GM21367 (cell line): ENCODE data around the gene B3GALT6.

Experiments
- ATAC-seq: cut with Tn5 transposase; IDR thresholded peaks from one replicate; pipeline ENCODE4 v1.9.1; 2021; ENCODE audit not compliant: unreplicated experiment

The B3GALT6 gene

DNA sequence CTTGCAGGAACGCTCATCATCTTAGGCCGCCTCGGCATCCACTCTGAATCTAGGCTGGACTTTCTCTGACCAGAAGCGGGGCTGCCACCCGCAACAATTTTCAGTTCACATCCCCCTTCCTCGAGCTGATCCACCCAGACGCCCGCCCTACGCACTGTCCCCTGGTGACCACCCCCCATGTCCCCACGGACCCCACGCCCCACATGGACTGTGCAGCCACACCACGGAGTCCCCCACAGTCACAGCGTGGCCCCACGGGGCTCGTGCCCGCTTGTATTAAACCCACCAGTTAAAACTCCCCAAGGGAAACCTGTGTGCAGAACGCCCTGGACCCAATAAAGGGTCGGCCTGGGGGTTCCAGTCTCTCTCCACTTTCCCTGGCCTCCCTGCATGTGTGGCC lies 27.5 kb downstream of the B3GALT6 start:
- no peak for ATAC-seq

DNA sequence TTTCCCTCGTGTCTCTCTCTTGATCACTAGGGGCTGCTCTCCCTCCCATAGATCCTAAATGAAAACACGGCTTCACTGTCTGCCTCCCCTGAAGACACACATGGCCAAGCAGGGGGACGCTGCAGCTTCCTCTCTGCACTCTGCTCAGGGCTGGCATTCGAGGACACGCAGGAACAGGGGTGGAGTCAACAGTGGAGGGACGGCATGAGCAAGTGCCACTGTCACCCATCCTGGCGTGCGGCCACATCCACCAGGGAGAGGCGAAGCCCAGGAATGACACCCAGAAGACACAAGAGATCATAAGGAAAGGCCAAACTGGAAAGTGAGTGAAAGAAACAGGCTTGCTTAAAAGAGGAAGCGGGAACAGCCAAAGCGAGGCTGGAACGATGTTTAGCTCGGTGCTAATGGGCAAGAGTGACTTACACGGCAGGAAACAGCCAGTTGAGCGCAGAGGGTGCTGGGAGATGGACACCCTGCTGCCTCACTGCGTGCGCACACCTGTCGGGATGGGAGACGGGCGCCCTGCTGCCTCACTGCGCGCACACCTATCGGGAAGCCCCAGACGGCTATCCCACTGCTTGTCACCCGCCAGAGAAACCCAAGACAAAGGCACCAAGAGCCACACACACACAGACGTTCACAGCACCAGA lies 28.0 kb downstream of the B3GALT6 start:
- ATAC-seq, result no peak

DNA sequence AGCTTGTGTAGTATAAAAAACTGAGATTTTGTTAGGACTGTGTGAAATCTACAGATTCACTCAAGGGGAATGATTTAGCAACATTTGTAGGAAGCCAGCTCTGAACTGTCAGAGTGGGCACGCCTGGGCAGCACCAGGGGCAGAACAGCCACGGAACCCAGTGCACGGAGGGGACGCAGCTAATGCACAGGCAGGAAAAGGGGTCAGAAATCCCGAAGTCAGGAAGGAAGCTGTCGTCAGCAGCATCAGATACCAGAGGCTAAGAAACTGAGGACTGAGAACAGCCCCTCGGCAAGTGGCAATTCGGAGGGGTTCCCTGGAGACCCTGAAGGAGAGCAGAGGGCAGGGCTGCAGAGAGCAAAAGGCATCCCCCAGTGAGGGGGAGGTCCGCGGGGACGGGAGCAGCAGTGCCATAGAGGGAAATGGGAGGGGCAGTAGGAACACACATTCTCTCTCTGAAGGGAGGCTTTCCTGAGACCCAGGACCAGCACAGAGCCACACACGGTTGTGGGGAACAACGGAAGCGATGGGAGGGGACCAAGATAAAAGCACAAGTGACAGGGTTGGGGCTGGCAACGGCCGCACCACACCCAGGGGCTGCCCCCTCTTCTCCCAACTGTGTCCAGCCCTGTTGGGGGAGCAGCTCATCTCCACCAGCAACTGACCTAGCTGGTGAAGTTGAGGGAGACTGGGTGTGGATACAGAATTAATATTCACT lies 29.0 kb downstream of the B3GALT6 start:
- ATAC-seq, result no peak

DNA sequence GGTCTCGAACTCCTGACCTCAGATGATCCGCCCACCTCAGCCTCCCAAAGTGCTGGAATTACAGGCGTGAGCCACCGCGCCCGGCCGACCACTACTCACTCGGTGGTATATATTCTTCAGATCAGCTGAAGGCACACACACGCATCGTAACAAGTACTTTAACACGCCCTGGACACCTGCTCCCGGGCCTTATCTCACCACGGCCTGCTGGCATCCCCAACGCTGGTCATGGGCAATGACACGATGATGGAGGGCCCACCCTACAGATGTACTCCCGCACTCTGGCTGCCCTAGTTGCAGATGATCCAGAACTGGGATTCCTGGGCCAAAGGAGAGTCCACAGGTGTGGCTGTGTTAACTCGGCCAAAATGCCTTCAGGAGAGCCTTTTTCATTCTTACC lies 30.0 kb downstream of the B3GALT6 start:
- ATAC-seq, result no peak

DNA sequence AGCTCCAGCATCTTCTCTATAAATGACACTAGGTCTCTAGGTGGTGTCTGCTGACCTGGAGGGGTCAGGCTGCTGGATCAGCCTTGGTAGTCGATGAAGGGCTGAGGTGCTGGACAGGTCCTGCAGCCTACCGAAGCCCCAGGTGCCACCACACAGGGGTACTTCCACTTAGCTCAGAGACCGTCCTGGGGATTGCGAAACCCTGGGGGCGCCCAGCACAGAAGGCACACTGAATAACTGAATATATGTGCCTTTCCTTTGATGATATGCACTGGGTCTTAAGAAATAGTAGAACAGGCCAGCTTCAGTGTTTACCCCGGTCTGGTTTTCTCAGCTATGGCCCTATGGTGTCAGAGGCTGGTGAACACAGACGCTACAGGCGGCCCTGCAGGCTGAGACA lies 30.7 kb downstream of the B3GALT6 start:
- ATAC-seq, result no peak

DNA sequence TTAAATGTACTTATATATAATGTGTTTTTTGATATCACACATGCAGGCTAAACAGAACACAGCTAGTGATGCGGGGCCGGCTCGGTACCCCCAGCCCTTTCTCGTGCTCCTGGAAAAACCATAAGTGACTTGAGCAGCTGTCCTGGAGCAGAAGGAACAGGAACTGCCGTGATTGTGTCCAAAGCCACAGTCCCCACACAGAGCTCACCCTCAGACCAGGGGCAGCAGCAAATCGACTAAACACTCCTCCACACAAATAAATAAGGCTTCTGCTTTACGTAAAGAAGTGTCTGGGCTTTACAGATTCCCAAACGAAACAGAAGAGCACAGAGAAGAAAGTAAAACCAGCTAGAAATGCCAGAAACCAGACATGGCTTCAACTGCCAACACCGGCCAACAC lies 32.0 kb downstream of the B3GALT6 start:
- ATAC-seq, result no peak

DNA sequence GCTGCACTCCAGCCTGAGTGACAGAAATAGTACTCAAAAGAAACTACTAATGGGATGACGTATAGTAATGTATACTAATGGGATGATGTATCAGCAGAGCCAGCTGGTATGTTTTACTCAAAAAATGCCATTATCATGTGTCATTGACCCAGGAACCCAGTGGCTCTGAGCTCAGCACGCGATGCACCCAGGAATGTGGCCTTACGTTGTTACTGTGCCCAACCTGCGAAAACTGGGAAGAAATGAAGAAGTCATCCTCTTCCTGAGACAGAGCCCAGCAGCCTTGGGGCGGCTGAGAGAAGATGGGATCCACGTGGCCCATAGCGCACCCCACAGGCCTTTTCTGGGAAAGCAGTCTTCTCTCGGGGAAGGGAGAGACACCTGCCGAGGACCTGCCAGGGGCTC lies 32.8 kb downstream of the B3GALT6 start:
- ATAC-seq, result no peak

DNA sequence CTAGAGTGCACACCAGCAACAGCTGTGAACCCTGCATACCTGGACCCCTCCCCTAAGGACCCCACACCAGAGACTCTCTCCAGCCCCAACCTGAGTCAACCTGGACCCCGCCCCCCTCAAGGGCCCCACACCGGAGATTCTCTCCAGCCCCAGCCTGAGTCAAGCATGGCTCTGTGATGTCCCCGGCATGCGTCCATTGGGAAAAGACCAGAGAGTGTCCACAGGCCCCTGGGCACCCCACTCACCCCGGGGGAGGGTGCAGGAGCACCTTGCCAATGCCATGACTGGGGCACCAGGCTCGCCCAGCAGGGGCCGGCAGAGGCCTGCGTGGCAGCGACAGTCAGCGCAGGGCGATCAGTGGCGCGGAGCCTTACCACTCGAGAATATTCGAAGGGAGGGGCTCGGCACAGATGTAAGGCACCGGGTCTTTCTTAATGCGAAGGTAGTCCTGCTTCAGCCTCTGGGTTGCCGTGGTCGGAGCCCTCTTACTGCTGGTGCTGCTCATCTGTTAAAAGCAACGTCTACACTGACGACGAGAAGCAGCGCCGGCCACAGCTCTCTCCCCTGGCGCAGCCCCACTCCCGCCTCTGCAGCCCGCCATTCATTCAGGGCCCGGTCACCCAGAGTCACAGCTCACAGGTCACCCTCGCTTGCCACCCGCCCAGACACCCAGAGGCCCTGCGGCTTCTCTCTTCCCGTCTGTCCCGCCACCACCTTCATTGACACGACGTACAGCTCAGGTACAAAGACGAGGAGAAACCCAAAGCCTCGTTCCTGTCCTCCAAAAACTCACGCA lies 35.6 kb downstream of the B3GALT6 start:
- ATAC-seq, result no peak

DNA sequence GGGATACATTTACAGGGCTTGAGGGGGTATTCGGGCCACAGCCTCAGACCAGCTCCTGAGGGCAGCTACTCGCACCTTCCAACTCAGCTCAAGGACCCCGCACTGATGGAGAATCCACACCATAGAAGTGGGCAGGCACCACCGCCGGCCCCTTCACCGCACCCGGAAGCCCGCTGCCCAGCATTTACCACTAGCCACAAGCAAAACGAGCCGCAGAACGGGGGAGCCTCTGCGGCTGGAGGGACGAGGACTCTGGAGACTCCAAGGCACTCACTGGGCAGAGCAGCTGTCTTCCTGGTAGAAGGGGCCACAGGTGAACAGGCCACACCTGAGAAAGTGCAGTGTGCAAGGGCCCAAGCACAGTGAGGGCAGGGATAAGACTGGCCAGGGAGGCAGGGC lies 36.2 kb downstream of the B3GALT6 start:
- no peak for ATAC-seq

DNA sequence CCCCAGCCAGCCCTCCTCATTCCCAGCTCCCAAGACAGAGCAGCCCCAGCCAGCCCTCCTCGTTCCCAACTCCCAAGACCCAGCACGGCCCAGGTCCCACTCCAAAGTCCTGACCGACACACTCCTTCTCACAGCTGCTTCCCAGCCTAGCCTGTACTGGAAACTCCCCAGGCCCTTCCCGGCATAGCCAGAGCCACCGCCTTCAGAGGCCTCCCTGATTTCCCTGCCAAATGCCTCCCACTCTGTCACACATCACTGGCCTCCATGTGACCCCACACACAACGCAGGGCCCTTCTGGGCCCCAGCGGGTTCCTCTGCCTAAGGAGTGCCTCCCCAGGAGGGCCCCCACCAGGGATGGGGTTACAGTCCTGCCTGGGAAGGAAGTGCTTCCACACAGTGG lies 38.8 kb downstream of the B3GALT6 start:
- ATAC-seq, result no peak

DNA sequence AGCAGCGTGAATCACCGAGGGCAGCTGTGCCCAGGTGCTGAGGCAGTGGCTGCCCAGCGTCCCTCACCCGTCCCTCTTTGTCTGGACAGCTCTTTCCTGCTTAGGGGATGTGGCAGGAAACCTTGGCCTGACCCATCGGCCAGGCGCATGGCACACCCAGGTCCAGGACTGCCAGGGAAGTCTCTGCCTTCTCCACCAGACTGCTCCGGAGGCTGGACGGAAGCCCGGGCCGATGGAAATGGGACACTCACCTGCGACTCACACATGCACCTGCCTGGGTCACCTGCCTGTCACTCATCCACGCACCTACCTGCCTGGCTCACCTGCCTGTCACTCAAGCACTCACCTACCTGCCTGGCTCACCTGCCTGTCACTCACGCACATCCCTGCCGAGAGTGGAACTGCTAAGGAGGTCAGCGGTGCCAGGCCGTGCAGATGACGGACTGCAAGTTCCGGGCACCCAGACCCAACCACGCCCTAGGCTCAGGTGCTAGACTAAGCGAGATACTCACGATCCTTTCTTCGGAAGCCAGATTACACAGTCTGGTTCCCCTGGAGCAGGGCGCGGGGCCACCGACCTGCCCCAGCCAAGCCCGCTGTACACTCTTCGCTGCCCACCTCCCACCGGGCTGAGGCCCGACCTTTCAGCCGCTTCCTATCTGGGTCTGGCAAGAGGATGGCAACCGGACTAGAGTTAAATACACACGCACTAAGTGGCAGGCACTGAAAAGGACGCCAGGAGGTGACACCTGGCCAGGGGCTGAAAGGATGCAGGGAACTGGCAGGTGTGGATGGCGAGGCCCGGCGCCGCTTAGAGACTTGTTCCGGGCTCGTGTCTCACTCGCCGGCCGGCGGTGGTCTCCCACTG lies 40.5 kb downstream of the B3GALT6 start:
- no peak for ATAC-seq

DNA sequence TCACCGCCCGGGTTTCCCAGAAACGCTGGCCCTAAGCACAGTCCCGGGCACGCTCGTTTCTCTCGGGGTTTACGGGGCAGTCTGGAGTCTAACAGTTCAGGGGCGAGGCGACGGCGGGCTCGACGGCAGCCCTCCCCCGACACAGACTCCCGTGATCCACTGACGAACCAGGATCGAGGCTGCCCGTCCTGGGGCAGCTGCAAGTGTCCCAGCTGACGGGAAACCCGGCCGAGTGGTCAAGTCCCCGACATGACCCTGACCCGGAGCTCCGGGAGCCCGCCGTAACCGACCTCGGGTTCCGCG lies 41.1 kb downstream of the B3GALT6 start:
- peak; percentile 10 for ATAC-seq

DNA sequence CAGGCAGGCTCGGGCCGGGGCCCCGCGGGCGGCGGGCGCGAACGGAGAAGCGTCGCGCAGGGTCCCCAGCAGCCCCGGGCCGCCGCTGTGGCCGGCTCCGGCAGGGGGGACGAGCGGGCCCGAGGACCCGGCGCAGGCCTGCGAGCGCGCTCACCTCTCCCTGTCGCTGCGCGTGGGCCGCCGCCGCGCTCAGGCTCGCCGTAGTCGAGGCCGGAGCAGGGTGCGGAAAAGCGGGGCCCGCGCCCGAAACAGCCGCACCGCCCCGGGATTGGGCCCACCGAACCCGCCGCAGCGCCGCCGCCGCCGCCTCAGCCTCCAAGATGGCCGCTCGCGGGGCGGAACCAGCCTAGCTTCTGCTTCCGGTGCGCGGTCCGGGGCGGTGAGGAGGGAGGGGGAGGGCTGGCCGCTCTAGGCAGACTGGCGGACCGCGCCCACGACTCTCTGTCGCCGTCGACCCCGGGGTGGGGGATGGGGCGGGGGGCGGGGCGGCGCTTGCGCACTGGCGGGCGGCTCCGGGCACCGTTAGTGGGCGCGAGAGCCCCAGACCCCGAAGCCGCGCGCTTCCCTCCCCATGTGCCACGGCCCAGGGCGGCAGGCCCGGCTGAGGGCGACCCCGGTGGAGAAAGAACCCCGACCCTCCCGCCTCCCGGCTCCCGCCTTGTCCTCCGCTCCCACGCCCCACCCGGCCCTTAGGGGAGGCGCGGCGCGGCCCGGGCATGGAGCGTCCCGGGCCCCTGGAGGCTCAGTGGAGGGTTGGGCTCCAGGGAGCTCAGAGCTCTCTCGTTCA lies 41.7 kb downstream of the B3GALT6 start, which contains the start of gene UBE2J2:
UBE2J2 (minus strand) TSS at position 343 of the 787 bp plus-strand sequence. CDS start 5,862 bp downstream, outside the sequence.
- ATAC-seq, result peak; percentile 66

DNA sequence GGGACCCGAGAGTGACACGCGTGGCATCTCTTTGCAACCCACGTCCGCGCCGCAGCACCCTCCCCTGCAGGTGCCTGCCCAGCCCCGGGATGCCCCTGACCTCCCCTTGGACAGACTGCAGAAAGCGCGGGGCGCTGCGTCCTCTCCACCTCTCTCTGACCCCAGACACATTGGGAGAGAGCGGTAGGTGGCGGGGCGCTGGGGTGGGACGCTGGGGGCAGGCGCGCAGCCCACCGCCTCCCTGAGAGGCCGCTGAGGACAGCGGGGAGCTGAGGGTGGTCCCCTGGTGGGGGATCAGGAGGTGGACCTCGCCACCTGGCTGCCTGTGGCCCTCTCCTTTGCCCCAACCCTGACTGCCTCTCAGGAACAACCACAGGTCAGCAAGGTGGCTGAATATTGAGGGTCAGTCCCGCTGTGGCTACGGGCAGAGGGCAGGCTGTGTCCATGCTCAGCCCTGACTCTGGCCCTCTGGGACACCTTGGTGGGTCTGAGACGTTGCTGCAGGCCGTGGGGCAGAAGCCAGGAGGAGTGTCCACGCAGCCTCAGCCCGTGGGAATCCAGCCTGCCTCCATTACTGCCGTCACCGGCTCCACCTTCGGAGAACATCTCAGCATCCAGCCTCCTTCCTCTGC lies 42.4 kb downstream of the B3GALT6 start:
- no peak for ATAC-seq

DNA sequence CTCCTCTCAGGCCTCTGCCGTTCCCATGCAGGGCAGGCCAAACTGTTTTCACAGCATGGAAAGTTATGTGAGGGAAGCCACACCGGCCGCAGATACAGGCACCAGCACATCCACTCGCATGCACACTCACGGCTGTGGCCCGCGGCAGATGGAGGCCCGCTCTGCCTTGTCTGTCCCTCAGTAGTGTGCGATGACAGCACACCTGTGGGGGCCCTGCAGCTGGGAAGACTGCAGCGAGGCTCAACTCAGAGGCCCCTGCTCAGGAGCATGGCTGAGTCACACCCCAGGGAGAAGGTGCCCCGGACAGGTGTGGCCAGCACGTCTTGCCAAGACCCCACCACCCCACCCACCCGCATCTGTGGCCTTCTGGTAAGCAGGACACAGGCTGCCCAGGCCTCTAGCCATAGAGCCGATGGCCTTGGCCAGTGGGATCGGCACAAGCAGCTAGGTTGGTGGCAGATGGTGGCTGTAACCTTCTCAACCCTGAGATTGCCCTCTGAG lies 42.9 kb downstream of the B3GALT6 start:
- ATAC-seq, result no peak

DNA sequence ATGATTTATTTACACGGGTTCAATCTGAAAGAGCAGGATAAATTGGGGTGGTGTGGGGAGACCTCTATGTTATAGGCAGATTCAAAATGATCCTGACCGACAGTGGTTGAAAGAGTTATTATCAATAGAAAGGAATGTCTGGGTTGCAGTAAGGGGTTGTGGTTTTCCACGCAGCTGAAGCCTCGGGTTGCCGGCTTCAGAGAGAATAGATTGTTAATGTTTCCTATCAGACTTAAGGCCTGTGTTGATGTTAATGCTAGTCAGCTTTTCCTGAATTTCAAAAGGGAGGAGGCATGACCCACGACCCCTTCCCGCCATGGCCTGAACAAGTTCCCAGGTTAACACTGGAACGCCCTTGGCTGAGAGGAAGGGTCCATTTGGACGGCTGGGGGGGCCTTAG lies 43.8 kb downstream of the B3GALT6 start:
- no peak for ATAC-seq

DNA sequence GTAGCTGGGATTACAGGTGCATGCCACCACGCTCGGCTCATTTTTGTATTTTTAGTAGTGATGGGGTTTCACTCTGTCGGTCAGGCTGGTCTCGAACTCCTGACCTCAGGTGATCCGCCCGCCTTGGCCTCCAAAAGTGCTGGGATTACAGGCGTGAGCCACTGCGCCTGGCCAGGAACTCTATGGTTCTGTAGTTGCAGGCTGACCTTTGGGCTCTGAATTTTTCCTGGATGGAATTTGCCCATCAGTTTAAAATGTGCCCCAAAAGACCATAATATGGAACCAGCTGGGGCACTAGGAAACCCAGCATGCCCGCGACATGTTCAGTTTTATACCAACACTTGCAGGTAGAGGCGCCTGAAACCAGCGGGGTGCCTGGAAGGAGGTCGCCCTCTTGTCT lies 46.6 kb downstream of the B3GALT6 start:
- ATAC-seq, result no peak

DNA sequence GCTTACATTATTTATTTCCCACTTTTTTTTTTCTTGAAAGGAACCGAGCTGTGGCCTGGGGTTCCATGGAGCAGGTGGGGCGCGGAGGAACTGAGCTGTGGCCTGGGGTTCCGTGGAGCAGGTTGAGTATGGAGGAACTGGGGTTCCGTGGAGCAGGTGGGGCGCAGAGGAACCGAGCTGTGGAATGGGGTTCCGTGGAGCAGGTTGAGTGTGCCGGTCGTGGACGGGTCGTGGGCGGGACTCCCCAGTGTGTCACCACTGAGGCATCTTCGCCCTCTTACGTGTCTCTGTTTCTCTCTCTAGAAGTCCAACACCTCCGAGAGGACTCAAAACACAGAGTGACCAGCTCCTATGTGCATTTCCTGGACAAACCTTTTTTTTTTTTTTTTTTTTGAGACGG lies 47.0 kb downstream of the B3GALT6 start:
- no peak for ATAC-seq

DNA sequence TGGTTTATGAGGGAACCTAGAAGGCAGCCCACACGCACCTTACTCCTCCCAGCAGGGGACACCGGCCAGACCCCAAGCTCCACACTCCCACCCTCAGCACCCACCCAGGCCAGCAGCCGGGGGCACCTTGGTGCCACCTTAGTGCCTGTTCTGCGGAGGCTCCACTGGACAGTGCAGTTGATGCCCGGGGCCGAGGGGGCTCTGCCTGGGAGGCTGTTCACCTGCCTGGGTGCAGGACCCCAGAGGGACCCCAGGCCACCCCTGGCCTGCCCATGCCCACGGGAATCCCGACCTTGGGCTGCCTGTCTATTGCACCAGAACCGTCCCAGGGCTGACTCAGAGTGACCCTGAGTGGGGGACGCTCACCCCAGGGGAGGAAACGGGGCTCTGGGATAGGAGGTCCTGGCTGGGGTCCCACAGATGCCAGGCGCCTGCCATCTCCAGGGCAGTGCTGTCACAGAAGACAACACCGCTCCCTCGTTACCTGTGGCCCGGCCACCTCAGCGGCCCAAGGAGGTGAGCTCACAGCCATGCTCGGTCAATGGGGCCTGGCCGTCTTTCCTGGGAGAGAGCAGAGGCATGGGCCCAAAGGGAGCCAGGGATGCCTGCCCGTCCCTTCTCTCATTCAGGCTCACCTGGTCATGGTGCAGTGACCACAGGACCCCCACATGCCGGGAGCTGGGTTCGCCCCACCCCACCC lies 48.9 kb downstream of the B3GALT6 start:
- no peak for ATAC-seq
